NCI-H510A treated with DMSO at 0.1 percent for 48 hours (cell line): Measurements from ENCODE around the gene BIRC2.
"Not testable (repeated sequence)": the region's sequence is repeated elsewhere in the genome, so short reads cannot be mapped to it uniquely, and the experiment has no call there.

Source experiments
- DNase-seq: peaks from one replicate; lab custom pipeline; 2025; lab: John Stamatoyannopoulos, UW

BIRC2 gene

GRCh38 chr11:102346748-102347461, at the start of gene BIRC2:
TSS of gene BIRC2 (plus strand) at chr11:102347214. CDS start at chr11:102349855, 2,641 bp downstream.
- peak; percentile 83 for DNase-seq

GRCh38 chr11:102300837-102301236, 46.2 kb upstream of the BIRC2 start:
- DNase-seq: not testable (repeated sequence)

GRCh38 chr11:102302241-102302640, 44.8 kb upstream of the BIRC2 start:
- DNase-seq: no peak

GRCh38 chr11:102304686-102305085, 42.3 kb upstream of the BIRC2 start:
- DNase-seq: no peak

GRCh38 chr11:102305352-102306047, 41.5 kb upstream of the BIRC2 start:
- no peak for DNase-seq

GRCh38 chr11:102306048-102306597, 40.9 kb upstream of the BIRC2 start:
- DNase-seq: no peak

- DNase-seq: no peak
These were observed 39.9 kb upstream of the BIRC2 start for GRCh38 chr11:102306817-102307726.

GRCh38 chr11:102307727-102308038, 39.3 kb upstream of the BIRC2 start:
- no peak for DNase-seq

GRCh38 chr11:102309621-102310541, 37.1 kb upstream of the BIRC2 start:
- DNase-seq: no peak

GRCh38 chr11:102312667-102313066, 34.3 kb upstream of the BIRC2 start:
- DNase-seq: no peak

GRCh38 chr11:102313238-102313940, 33.6 kb upstream of the BIRC2 start:
- no peak for DNase-seq

GRCh38 chr11:102314784-102315183, 32.2 kb upstream of the BIRC2 start:
- no peak for DNase-seq

- DNase-seq: no peak
These were observed 30.6 kb upstream of the BIRC2 start for GRCh38 chr11:102316346-102316904.

GRCh38 chr11:102317099-102317767, 29.8 kb upstream of the BIRC2 start, which contains the start of gene BIRC3:
TSS of gene BIRC3 (plus strand) at chr11:102317484. CDS start at chr11:102324510, 7,026 bp downstream.
- peak; percentile 92 for DNase-seq

- DNase-seq: no peak
These were observed 29.3 kb upstream of the BIRC2 start for GRCh38 chr11:102317768-102318103.

- DNase-seq: no peak
These were observed 28.5 kb upstream of the BIRC2 start for GRCh38 chr11:102318469-102318868.

- no peak for DNase-seq
These were observed 27.5 kb upstream of the BIRC2 start for GRCh38 chr11:102319544-102319943.

GRCh38 chr11:102320188-102320587, 26.8 kb upstream of the BIRC2 start:
- no peak for DNase-seq

GRCh38 chr11:102320679-102321078, 26.3 kb upstream of the BIRC2 start:
- no peak for DNase-seq

GRCh38 chr11:102322560-102322959, 24.5 kb upstream of the BIRC2 start:
- no peak for DNase-seq
